GM21723 (cell line): ENCODE results near the gene CDH22.

Experiments
- ATAC-seq: cut with Tn5 transposase; IDR thresholded peaks from one replicate; pipeline ENCODE4 v1.9.1; 2021; ENCODE audit warnings: mild to moderate bottlenecking, moderate library complexity; ENCODE audit not compliant: unreplicated experiment

Gene CDH22

DNA sequence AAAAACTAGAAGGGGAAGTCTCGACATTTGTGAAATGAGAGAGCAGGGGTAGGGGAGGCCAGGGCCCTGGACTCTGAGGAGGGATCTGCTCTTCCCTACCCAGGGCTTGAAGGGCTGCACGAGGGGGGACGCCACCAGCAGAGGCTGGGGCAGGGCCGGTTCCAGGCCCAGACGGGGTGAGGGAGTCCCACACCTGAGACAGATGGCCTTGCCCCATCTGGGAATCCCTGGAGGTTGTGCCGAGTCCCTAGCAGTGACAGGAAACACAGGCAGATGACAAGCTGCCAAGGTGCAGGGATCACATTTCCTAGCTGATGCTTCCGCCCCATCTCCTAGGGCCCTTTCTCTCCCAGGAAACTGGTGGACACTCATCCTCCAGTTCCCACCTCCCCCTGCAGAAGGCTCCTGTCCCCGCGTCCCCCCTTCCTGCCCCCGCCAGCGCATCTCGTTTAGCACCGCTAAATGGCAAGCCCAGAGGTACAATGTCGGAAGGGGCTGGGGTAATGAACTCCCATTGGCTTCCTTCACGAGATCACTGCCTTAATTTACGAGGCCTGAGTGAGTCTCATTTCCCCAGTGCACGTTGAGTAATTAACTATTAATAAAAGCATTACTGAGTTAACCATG lies 35.2 kb upstream of the CDH22 start:
- no peak for ATAC-seq

DNA sequence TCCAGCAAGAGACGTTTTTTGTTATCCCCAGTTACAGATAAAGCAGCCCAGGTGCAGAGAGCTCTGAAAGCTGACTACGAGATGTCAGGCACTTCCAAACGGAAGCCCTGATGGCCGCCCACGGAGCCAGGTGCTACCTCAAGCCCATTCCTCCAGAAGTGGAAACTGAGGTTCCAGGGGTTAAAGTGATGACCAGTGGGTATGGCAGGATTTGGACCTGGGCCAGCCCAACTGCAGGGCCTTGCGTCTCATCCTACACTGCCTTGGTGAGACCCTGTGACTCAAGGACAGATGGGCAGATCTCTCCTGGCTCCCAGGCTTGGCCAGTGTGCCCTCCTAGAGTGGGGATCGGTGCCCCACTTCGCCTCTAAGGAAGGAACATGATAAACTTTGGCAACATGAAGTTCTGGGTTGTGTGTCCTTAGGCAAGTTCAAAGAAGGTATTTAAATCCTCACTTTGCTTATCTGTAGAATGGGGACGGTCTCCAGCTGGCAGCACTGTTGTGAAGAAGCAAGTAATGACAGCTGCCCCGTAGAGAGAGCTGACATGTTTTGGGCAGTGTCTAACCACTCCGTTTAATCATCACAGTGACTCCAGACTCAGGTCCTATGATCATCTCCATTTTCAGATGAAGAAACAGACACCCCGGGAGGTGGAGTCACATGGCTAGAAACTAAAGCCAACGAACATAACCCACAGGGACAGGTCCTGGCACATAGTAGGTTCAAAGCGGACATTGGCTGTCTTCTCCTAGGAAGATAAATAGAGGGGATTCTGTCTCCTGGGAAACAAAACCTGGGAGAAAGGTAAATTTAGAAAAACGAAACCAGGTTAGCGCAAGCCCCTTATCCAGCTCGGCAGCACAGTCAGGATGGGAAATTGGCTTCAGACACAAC lies 34.4 kb upstream of the CDH22 start:
- ATAC-seq = no peak

DNA sequence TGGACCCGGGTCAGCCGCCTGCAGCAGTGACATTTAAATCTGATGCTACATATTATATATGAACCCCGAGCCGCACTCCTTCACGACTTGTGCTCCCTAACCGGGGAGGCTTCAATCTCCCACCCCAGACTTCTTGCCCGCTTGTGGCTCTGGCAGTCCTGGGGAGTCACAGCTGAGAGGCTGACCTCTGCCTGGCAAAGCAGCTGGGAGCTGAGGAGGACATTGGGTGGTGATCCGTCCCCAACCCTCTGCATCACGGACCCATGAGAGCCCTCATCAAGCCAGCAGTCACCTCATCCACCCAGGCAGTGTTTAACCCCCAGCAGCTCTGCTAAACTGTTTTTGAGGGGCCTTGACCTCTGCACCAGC lies 33.7 kb upstream of the CDH22 start:
- no peak for ATAC-seq

GRCh38 chr20:46341074-46342009 lies 33.0 kb upstream of the CDH22 start:
- ATAC-seq = no peak

DNA sequence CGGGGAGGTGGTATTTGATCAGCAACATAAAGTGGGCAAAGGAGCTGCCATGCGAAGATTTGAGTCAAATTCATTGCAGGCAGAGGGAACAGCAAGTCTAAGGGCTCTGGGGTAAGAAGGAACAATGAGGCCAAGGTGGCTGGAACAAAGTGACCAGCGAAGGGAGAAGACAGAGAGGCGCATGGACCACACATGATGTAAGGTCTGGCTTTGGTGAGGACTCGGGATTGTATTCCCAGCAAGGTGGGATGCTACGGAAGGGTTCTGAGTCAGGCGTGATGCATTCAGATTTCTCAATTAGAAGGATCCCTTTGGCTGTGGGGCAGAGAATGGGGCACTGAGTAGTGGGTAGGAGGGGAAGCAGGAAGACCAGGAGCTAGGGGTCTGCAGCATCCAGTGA lies 30.7 kb upstream of the CDH22 start:
- no peak for ATAC-seq

DNA sequence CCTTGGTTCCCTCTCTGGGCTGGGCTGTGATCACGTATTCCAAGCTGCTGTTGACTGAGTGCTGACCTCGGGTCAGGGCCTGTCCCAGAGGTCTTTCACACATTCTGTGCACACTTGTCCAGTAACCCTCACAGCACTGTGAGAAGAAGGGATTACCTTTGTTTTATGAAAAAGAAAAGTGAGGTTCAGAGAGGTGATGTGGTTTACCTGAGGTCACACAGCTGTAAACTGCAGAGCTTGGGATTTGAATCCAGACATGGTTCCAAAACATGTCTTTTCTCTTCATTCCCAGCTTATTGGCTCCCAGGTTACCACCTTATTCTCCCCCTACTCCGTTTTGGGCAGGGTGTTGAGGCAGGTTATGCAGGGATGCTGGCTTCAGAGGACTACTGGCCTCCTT lies 28.4 kb upstream of the CDH22 start:
- no peak for ATAC-seq

DNA sequence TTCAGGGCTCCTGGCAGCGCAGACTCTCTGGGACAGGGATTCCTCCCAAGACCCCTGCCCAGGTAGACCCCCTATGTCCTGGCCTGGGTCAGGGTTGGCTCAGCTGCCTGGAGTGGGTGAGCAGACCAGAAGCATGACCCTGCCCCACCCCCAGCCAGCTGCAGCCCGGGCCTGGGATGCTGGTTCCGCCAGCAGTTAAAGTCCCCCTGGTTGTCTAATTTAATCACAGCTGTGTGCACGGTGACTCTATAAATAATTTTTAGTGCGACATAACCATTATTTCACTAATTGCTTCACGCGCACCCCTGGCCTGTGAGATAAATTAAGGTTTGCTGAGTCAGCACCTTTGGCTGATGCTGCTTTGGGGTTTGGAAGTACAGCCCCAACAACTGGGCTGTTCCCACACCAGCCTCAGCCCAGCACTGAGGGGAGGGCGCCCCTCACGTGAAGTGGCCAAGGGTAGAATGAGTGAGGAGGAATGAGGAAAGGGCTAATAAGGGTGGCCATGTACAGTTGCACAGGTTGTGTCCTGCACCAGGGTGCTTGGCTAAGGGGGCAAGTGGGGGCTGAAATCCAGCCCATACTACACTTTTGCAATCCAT lies 26.1 kb upstream of the CDH22 start:
- no peak for ATAC-seq

GRCh38 chr20:46333161-46333991 lies 25.1 kb upstream of the CDH22 start:
- ATAC-seq = no peak

DNA sequence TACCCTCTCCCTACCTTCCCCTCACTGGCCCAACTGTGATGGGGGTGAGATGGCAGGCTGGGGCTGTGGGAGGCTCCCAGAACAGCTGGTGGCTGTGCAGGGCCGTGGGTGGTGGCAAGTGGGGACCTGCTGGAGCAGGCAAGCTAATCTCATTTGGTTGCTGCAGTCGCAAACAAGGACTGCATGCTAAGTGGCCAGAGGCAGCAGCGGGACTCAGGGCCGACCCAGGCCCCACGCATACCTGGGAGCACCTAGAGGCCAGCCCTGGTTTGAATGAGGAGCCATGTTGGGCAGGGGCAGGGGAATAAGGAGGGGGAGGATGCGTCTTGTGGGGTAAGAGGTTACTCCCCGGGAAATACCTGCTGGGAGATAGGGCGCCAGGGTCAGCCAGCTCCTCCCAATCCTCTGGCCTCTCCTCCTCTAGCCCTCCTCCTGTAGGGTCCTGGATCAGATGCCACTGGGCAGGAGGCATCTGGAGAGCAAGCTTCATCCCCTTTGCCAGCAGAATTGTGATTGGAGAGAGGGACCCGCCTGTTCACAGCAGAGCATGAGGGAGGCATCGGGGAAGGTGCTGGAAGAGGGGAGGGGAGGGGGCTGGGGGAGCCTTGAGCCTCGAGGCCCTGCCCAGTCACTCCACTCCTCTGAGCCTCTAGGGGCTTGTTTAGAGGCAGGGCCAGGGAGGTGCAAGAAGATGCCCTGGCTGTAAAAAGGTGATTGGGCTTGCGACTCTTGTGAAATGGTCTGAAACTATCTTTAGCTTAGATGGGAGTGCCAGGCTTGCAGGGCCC lies 24.3 kb upstream of the CDH22 start:
- no peak for ATAC-seq

GRCh38 chr20:46331611-46332361 lies 23.5 kb upstream of the CDH22 start:
- ATAC-seq = no peak

GRCh38 chr20:46330831-46331371 lies 22.6 kb upstream of the CDH22 start:
- no peak for ATAC-seq

- no peak for ATAC-seq
Measured at GRCh38 chr20:46330072-46330763, 21.9 kb upstream of the CDH22 start.

DNA sequence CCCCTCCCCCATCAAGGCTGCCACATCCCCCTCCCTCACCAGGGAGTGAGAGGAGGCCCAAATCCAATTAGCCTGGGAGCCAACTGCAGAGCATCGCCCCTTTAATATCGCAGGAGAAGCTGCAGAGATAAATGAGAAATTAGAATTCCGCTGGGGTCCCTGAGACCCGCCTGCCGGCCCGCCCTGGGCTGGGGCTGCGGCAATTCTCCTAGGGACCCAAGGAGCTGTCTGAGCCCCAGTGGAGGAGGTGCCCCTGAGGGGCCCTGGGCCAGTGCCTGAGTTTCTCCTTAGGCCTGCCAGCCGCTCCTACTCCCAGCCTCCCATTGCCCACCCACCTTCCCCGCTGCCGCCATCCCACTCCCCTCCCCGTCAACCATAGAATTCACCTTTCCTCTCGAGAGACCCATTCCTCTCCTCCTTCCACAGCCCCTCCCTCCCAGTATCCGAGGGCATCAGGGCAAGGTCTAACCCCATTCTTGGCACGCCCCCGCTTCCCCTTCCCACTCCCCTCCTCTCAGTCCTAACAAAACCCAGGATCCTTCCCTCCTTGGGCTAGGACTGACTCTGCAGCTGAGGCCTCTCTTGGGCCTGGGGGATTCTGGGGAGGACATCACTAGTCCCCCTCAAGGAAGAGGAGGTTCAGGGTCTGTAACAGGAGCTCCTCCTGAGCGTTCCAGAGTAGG lies 20.0 kb upstream of the CDH22 start:
- no peak for ATAC-seq

- no peak for ATAC-seq
Measured at GRCh38 chr20:46327557-46327956, 19.3 kb upstream of the CDH22 start.

DNA sequence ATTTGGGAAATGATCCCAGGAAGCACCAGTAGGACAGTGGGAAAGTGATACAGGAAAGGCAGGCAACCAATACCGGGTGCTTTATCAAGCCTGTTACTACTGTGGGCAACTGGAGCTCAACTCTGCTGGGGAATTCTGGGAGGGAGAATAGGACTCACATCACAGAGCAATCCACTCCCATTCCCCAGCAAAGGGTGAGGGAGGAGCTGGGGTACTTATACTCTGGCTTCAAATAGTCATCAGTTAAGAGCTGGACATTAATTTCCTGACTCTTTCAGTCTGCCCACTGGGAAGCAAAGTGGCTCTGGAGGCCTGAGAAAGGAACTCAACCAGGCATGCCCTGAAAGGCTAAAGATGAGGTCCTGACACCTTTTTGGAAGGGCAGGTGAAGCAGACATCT lies 17.5 kb upstream of the CDH22 start:
- no peak for ATAC-seq

GRCh38 chr20:46324960-46325703 lies 16.8 kb upstream of the CDH22 start:
- ATAC-seq = no peak

- no peak for ATAC-seq
Measured at GRCh38 chr20:46324379-46324778, 16.1 kb upstream of the CDH22 start.
